ENCODE results near the gene ERV3-1.
"Not testable (repeated sequence)": the region's sequence is repeated elsewhere in the genome, so short reads cannot be mapped to it uniquely, and the experiment has no call there.

GRCh38 chr7:65025023-65025422 lies 18.5 kb upstream of the ERV3-1 start:
- not testable (repeated sequence) for TF ChIP-seq CTCF (IDR thresholded peaks at IDR 0.05; ENCODE audit: poor library complexity, severe bottlenecking); EP300 (conservative IDR thresholded peaks at IDR 0.05; ENCODE audit: poor library complexity, severe bottlenecking); EZH2 (IDR thresholded peaks at IDR 0.05; ENCODE audit: borderline replicate concordance, insufficient read depth, low read length, poor library complexity, severe bottlenecking); POLR2AphosphoS5 (IDR thresholded peaks at IDR 0.05); TAF1 (IDR thresholded peaks at IDR 0.05; ENCODE audit: low read depth); SMC3 (conservative IDR thresholded peaks at IDR 0.05; ENCODE audit: poor library complexity)
